ENCODE measurements around the gene ZNF609. TPM values are rescaled to one million over a fixed set of nuclear protein-coding genes. Genes with fewer than 3 reads are reported as not detected.

Gene ZNF609
- total RNA-seq, 1 donor from 2014 or later, result 28.6 TPM

- intact Hi-C loops (cut with micrococcal nuclease), result no loop called here
- ATAC-seq (ENCODE audit: low read depth) (no peak), DNase-seq (no peak)
- Mint-ChIP-seq H3K36me3 (ENCODE audit: low read depth) (peaks cover 7% of the 10 kb centered on the region), H3K4me3 (no peak overlapping the region), H3K9me3 (no peaks in the 10 kb centered on the region), H3K4me1 (peaks cover 19% of the 10 kb centered on the region), H3K27ac (no peak overlapping the region), H3K27me3 (no peaks in the 10 kb centered on the region)
- CTCF ChIA-PET, result no interaction called here
- POLR2A ChIA-PET, result no interaction called here
- no peak for TF ChIP-seq CTCF (IDR thresholded peaks at IDR 0.05)
Observed at GRCh38 chr15:64478863-64479262, 18.5 kb downstream of the ZNF609 start.

GRCh38 chr15:64480891-64481290 is 20.5 kb downstream of the ZNF609 start:
- H3K27ac Mint-ChIP-seq, result no peak overlapping the region
- no peak overlapping the region for H3K4me3 Mint-ChIP-seq
- intact Hi-C loops (cut with micrococcal nuclease), result no loop called here
- TF ChIP-seq CTCF (IDR thresholded peaks at IDR 0.05), result no peak
- no peaks in the 10 kb centered on the region for H3K9me3 Mint-ChIP-seq
- DNase-seq (no peak), ATAC-seq (ENCODE audit: low read depth) (no peak)
- peaks cover 10% of the 10 kb centered on the region for H3K36me3 Mint-ChIP-seq (ENCODE audit: low read depth)
- ChIA-PET CTCF (no interaction called here), POLR2A (no interaction called here)
- H3K4me1 Mint-ChIP-seq, result peaks cover 18% of the 10 kb centered on the region
- H3K27me3 Mint-ChIP-seq, result no peaks in the 10 kb centered on the region

GRCh38 chr15:64483749-64484148 is 23.4 kb downstream of the ZNF609 start:
- Mint-ChIP-seq H3K4me1 (peaks cover 8% of the 10 kb centered on the region), H3K27ac (no peak overlapping the region), H3K36me3 (ENCODE audit: low read depth) (peaks cover 12% of the 10 kb centered on the region), H3K27me3 (no peaks in the 10 kb centered on the region), H3K9me3 (no peaks in the 10 kb centered on the region), H3K4me3 (no peak overlapping the region)
- ATAC-seq (ENCODE audit: low read depth), result no peak
- ChIA-PET CTCF (interaction anchor here (1.4 kb wide), 1 partner anchor 83 kb away, joined by 3 read pairs; no protein-coding TSS in a partner anchor), POLR2A (no interaction called here)
- intact Hi-C loops (cut with micrococcal nuclease), result no loop called here
- TF ChIP-seq CTCF (IDR thresholded peaks at IDR 0.05), result no peak
- no peak for DNase-seq

GRCh38 chr15:64485796-64486195 is 25.4 kb downstream of the ZNF609 start:
- ChIA-PET POLR2A (no interaction called here), CTCF (no interaction called here)
- no peak for TF ChIP-seq CTCF (IDR thresholded peaks at IDR 0.05)
- no peak for ATAC-seq (ENCODE audit: low read depth)
- DNase-seq, result no peak
- no peaks in the 10 kb centered on the region for H3K27me3 Mint-ChIP-seq
- H3K36me3 Mint-ChIP-seq (ENCODE audit: low read depth), result peaks cover 13% of the 10 kb centered on the region
- no peak overlapping the region for H3K27ac Mint-ChIP-seq
- intact Hi-C loops (cut with micrococcal nuclease), result no loop called here
- H3K4me1 Mint-ChIP-seq, result peaks cover 2% of the 10 kb centered on the region
- no peak overlapping the region for H3K4me3 Mint-ChIP-seq
- H3K9me3 Mint-ChIP-seq, result no peaks in the 10 kb centered on the region

- peaks cover 7% of the 10 kb centered on the region for H3K36me3 Mint-ChIP-seq (ENCODE audit: low read depth)
- ChIA-PET POLR2A (no interaction called here), CTCF (no interaction called here)
- no peak overlapping the region for H3K27ac Mint-ChIP-seq
- H3K27me3 Mint-ChIP-seq, result no peaks in the 10 kb centered on the region
- no peaks in the 10 kb centered on the region for H3K9me3 Mint-ChIP-seq
- intact Hi-C loops (cut with micrococcal nuclease), result no loop called here
- no peak overlapping the region for H3K4me3 Mint-ChIP-seq
- no peak for DNase-seq
- ATAC-seq (ENCODE audit: low read depth), result no peak
- TF ChIP-seq CTCF (IDR thresholded peaks at IDR 0.05), result no peak
- no peaks in the 10 kb centered on the region for H3K4me1 Mint-ChIP-seq
Observed at GRCh38 chr15:64490598-64491259, 30.4 kb downstream of the ZNF609 start.
